HG02938 (cell line): Measurements from ENCODE around the gene COBLL1.

Experiments
- ATAC-seq: cut with Tn5 transposase; IDR thresholded peaks from one replicate; pipeline ENCODE4 v1.9.1; 2021; ENCODE audit warnings: mild to moderate bottlenecking, moderate library complexity; ENCODE audit not compliant: unreplicated experiment

Gene COBLL1

GRCh38 chr2:164642946-164643555 is 198.6 kb downstream of the COBLL1 start:
- peak; percentile 66 for ATAC-seq

DNA sequence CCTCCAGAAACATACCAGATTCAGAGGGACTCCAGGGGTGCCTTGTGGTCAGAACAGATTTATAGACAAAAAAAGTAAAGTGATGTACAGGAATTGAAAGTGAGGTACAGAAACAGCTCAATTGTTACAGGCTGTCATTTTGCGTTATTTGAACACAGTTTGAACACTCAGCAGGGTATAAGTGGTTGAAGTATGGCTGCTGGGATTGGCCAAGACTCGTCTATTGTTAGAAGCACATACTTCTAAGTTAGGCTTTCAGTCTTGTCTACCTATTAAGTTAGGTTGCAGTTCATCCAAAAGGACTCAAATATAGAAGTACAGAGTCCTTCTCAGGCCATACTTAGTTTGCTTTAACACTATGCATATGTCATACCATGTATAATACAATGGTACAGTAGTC is 199.4 kb downstream of the COBLL1 start:
- no peak for ATAC-seq
